ENCODE data around the gene SLC12A2. TPM values are rescaled to one million over a fixed set of nuclear protein-coding genes. Genes with fewer than 3 reads are reported as not detected.

Gene SLC12A2
- total and polyA plus RNA-seq, 2 experiments from 2014 or later = 21.5 to 67.1 TPM

DNA sequence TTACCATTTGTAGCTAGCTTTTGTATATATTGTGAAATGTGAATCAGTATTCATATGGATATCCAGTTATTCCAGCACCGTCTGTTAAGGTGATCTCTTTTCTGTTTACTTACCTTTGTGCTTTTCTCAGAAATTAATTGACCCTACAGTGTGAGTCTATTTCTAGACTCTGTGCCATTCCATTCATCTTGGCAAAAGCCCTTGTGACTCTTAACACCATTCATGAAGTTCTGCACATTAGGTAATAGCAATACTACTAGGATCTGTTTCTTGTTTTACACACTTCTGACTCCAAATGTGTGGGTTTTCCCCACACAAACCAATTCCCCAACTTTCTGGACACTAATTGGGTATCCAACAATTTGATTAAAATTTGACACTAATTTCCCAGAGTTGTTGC lies 40.4 kb downstream of the SLC12A2 start:
- Histone ChIP-seq H3K4me3 (no peak overlapping the region), H3K27ac (no peak overlapping the region), H3K4me2 (no peak overlapping the region), H3K79me2 (no peaks in the 10 kb centered on the region), H2AFZ (no peak overlapping the region), H3K27me3 (no peaks in the 10 kb centered on the region), H3K9me3 (ENCODE audit: low read depth) (peaks cover 4% of the 10 kb centered on the region), H3K4me1 (ENCODE audit: insufficient read depth) (no peaks in the 10 kb centered on the region), H3K9me2 (replicated peaks; ENCODE audit: insufficient read depth) (no peaks in the 10 kb centered on the region), H4K20me1 (ENCODE audit: insufficient read depth, poor library complexity, severe bottlenecking) (no peaks in the 10 kb centered on the region), H3K36me3 (replicated peaks; ENCODE audit: insufficient read depth, low read depth) (no peaks in the 10 kb centered on the region)
- 93% methylated on average over 1 of the region's 1 CpG for WGBS (ENCODE audit: low lambda C conversion rate, missing lambda C conversion rate)
- DNase-seq (ENCODE audit: low spot score) = no peak
- TF ChIP-seq, protein P1, sequence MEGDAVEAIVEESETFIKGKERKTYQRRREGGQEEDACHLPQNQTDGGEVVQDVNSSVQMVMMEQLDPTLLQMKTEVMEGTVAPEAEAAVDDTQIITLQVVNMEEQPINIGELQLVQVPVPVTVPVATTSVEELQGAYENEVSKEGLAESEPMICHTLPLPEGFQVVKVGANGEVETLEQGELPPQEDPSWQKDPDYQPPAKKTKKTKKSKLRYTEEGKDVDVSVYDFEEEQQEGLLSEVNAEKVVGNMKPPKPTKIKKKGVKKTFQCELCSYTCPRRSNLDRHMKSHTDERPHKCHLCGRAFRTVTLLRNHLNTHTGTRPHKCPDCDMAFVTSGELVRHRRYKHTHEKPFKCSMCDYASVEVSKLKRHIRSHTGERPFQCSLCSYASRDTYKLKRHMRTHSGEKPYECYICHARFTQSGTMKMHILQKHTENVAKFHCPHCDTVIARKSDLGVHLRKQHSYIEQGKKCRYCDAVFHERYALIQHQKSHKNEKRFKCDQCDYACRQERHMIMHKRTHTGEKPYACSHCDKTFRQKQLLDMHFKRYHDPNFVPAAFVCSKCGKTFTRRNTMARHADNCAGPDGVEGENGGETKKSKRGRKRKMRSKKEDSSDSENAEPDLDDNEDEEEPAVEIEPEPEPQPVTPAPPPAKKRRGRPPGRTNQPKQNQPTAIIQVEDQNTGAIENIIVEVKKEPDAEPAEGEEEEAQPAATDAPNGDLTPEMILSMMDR (IDR thresholded peaks at IDR 0.05; ENCODE audit: poor library complexity) = no peak
- TF ChIP-seq EZH2phosphoT487 (IDR thresholded peaks at IDR 0.05; ENCODE audit: low read depth, severe bottlenecking, unreplicated experiment) = no peak
- TF ChIP-seq EZH2 (IDR thresholded peaks at IDR 0.05; ENCODE audit: borderline replicate concordance) = no peak

DNA sequence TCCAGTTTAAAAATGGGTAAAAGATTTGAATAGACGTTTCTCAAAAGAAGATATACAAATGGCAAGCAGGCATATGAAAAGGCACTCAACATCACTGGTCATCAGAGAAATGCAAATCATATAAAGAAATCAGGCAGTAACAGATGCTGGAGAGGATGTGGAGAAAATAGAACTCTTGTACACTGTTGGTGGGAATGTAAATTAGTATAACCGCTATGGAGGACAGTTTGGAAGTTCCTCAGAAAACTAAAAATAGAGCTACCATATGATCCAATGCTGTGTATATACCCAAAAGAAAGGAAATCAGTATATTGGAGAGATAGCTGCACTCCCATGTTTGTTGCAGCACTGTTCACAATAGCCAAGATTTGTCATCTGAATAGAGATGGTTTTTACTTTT lies 42.7 kb downstream of the SLC12A2 start:
- H3K27me3 ChIP-seq = no peaks in the 10 kb centered on the region
- no peak overlapping the region for H3K4me3 ChIP-seq
- no peaks in the 10 kb centered on the region for H3K36me3 ChIP-seq (replicated peaks; ENCODE audit: insufficient read depth, low read depth)
- TF ChIP-seq, protein P1 (IDR thresholded peaks at IDR 0.05; ENCODE audit: poor library complexity) = no peak
- TF ChIP-seq EZH2 (IDR thresholded peaks at IDR 0.05; ENCODE audit: borderline replicate concordance) (no peak), EZH2phosphoT487 (IDR thresholded peaks at IDR 0.05; ENCODE audit: low read depth, severe bottlenecking, unreplicated experiment) (no peak)
- H3K4me2 ChIP-seq = no peak overlapping the region
- no peaks in the 10 kb centered on the region for H3K9me3 ChIP-seq (ENCODE audit: low read depth)
- no peaks in the 10 kb centered on the region for H3K9me2 ChIP-seq (replicated peaks; ENCODE audit: insufficient read depth)
- 99% methylated on average over 2 of the region's 2 CpGs for WGBS (ENCODE audit: low lambda C conversion rate, missing lambda C conversion rate)
- H2AFZ ChIP-seq = no peak overlapping the region
- no peaks in the 10 kb centered on the region for H4K20me1 ChIP-seq (ENCODE audit: insufficient read depth, poor library complexity, severe bottlenecking)
- no peaks in the 10 kb centered on the region for H3K4me1 ChIP-seq (ENCODE audit: insufficient read depth)
- DNase-seq (ENCODE audit: low spot score) = no peak
- no peak overlapping the region for H3K27ac ChIP-seq
- H3K79me2 ChIP-seq = no peaks in the 10 kb centered on the region

DNA sequence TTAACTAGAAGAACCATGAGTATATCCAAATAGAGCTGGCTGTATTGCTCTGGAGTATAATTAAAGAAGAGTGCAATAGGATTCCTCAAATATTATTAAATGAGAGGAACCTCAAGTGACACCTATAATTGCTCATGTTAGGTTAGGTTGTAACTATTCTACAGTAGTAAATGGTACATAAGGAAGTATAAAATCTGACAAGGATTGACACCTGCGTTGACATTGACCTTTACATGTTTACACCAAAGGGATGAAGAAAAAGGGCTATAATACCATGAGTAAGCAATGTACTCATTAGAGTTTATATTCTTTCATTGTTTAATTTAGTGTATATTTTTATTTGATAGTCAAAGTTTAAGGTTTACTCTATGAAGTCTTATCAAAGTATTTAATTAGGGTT lies 48.9 kb downstream of the SLC12A2 start:
- Histone ChIP-seq H3K4me1 (ENCODE audit: insufficient read depth) (no peaks in the 10 kb centered on the region), H3K4me2 (no peak overlapping the region), H3K79me2 (no peaks in the 10 kb centered on the region), H3K9me2 (replicated peaks; ENCODE audit: insufficient read depth) (no peaks in the 10 kb centered on the region), H3K9me3 (ENCODE audit: low read depth) (no peaks in the 10 kb centered on the region), H2AFZ (no peak overlapping the region), H3K27ac (no peak overlapping the region), H3K36me3 (replicated peaks; ENCODE audit: insufficient read depth, low read depth) (peaks cover 3% of the 10 kb centered on the region), H3K4me3 (no peak overlapping the region), H3K27me3 (no peaks in the 10 kb centered on the region), H4K20me1 (ENCODE audit: insufficient read depth, poor library complexity, severe bottlenecking) (no peaks in the 10 kb centered on the region)
- TF ChIP-seq EZH2phosphoT487 (IDR thresholded peaks at IDR 0.05; ENCODE audit: low read depth, severe bottlenecking, unreplicated experiment) = no peak
- TF ChIP-seq EZH2 (IDR thresholded peaks at IDR 0.05; ENCODE audit: borderline replicate concordance) = no peak
- TF ChIP-seq, protein P1 (IDR thresholded peaks at IDR 0.05; ENCODE audit: poor library complexity) = no peak
- 88% methylated on average over 1 of the region's 1 CpG for WGBS (ENCODE audit: low lambda C conversion rate, missing lambda C conversion rate)
- no peak for DNase-seq (ENCODE audit: low spot score)

DNA sequence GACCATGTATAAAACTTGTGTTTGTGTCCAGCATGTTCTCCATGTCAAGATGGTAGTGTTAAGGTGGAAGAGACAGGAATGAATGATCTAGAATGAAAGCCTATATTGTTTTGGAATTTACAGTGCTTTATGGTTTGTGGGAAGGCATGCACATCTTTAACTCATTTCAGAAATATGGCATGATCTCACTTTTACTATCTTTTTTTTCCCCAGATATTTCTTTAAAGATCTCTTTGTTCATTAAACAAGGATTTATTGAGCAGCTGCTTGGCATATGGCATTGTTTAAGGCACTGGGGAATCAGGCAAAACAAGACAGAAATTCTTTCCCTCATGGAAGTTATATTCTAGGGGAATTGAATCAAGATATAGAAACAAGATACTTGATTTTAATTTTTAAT lies 51.7 kb downstream of the SLC12A2 start:
- no peak overlapping the region for H3K4me2 ChIP-seq
- H3K27me3 ChIP-seq = no peaks in the 10 kb centered on the region
- TF ChIP-seq, protein P1 (IDR thresholded peaks at IDR 0.05; ENCODE audit: poor library complexity) = no peak
- no peak for TF ChIP-seq EZH2 (IDR thresholded peaks at IDR 0.05; ENCODE audit: borderline replicate concordance)
- TF ChIP-seq EZH2phosphoT487 (IDR thresholded peaks at IDR 0.05; ENCODE audit: low read depth, severe bottlenecking, unreplicated experiment) = no peak
- peaks cover 6% of the 10 kb centered on the region for H3K36me3 ChIP-seq (replicated peaks; ENCODE audit: insufficient read depth, low read depth)
- no peak for DNase-seq (ENCODE audit: low spot score)
- H3K9me2 ChIP-seq (replicated peaks; ENCODE audit: insufficient read depth) = no peaks in the 10 kb centered on the region
- H3K4me3 ChIP-seq = no peak overlapping the region
- H4K20me1 ChIP-seq (ENCODE audit: insufficient read depth, poor library complexity, severe bottlenecking) = no peaks in the 10 kb centered on the region
- H2AFZ ChIP-seq = no peak overlapping the region
- no peaks in the 10 kb centered on the region for H3K9me3 ChIP-seq (ENCODE audit: low read depth)
- H3K4me1 ChIP-seq (ENCODE audit: insufficient read depth) = no peaks in the 10 kb centered on the region
- H3K27ac ChIP-seq = no peak overlapping the region
- H3K79me2 ChIP-seq = no peaks in the 10 kb centered on the region

Measured in hepatocyte (in vitro differentiated cells).